ENCODE data around the gene NACAD.

NACAD gene

DNA sequence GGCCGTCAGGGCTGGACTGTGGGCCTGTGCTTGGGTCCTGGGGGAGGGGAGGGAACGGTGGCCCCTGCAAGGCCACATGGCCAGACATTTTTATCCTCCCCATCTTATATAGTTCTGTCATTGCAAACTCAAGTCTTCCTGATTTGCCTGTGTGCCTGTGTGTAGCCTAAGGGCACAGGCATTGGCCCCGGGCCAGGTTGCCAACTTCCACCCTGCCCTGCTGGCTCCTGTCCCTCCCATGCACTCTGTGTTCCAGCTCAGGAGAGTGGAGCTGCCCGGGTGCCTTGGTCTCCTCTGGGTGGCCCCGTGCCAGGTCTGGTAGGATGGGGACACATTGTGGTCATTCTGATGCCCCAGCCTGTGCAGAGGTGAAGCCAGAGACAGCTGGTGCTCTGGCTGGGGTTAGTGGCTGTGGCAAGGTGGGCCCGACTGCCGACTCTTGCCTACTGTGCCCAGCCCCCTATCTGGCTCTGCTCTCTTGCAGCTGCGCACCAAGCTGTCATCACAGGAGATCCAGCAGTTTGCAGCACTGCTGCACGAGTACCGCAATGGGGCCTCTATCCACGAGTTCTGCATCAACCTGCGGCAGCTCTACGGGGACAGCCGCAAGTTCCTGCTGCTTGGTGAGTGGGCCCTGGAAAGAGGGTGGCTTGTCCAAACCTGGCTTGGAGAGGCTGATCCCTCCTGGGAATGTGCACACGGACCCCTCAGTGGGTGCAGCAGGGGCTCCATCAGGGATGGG lies 14.8 kb downstream of the NACAD start:
- peak; percentile 33 for DNase-seq

- DNase-seq: no peak
Measured at GRCh38 chr7:45073031-45073785, 15.6 kb downstream of the NACAD start.

GRCh38 chr7:45072131-45073030 lies 16.4 kb downstream of the NACAD start:
- DNase-seq: no peak

- no peak for DNase-seq
Measured at GRCh38 chr7:45071528-45071927, 17.2 kb downstream of the NACAD start.

- no peak for DNase-seq
Measured at GRCh38 chr7:45070254-45070642, 18.5 kb downstream of the NACAD start.

DNA sequence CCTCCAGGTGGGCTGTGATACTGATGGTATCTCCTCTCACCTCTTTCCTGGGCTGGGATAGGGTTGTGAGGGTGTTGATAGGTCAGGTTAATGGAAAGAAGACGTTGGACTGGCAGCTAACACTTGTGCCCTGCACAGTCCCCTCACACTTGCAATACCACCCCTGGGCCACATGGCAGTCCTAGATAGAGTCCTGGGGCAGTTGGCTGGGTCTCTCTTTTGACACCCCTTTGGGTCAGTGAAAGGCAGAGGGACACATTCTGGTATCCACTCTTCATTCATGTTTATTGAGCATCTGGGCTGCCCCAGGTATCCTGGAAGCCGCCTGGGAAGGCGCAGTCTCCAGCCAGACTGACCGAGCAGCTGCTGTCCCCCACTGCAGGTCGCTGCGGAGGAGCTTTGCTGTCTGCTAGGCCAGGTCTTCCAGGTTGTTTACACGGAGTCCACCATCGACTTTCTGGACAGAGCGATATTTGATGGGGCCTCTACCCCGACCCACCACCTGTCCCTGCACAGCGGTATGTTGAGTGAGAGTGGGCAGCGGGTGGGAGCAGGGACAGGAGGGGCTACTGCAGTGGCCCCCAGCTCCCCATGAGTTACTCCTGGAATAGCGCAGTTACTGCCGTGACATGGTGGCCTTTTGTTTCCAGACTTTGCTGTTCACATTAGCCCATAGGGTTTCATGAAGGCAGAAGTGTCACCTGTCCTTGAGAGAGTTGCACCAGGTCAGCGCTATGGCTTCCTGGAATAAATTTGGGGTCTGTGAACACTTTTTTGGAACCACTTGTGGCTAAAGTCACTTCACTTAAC lies 19.1 kb downstream of the NACAD start:
- no peak for DNase-seq

DNA sequence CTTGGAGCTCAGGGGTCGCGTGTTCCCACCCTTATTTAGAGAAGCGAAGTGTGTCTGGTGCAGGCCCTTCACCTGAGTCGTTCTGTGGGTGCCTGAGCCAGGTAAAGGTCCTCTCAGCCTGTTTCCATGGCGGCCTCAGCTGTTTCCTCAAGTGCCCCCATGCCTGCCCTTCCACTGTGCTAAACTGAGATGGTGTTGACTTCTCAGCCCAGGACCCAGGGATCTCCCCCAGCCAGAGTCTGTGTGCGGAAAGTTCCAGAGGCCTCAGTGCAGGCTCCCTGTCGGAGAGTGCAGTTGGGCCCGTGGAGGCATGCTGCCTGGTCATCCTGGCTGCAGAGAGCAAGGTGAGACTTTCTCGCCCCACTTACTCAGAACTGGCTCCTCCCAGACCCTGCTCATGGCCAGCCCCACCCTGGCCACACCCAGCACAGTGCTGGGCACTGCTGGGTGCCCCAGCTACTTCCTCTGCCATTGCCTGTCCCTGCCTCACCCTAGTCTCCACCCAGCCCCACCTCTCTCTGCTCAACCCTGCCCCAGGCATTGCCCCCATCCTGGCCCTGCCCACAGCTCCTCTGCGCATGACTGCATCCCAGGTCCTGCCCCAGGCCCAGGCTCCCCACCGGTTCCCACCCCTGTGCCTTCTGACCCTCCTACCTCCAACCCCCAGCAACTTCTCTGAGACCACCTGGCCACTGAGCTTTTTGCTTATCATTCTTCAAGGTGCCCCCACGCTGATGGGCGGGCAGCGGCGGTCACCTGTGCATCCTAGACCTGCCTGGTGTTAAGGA lies 20.3 kb downstream of the NACAD start:
- no peak for DNase-seq

DNA sequence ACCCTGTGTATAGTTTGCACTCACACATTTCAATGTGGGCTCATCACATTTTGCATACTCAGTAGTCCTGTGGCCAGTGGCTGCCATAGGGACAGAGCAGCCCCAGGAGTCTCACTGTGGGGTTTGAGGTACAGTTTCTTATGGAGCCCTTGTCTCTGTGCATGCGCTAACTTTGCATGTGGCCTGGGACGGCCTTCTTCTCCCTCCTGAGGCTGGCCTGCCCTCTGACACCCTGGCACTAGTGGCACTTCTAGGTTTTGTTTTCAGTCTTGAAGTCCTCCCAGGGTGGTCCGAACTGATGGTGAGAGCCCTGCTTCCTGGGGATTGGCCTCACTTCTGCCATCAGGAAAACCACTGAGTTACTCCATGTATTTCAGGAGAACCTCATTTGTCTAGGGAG lies 21.2 kb downstream of the NACAD start:
- DNase-seq: no peak

- no peak for DNase-seq
Measured at GRCh38 chr7:45066409-45066808, 22.4 kb downstream of the NACAD start.

GRCh38 chr7:45065031-45065995 lies 23.5 kb downstream of the NACAD start:
- no peak for DNase-seq

DNA sequence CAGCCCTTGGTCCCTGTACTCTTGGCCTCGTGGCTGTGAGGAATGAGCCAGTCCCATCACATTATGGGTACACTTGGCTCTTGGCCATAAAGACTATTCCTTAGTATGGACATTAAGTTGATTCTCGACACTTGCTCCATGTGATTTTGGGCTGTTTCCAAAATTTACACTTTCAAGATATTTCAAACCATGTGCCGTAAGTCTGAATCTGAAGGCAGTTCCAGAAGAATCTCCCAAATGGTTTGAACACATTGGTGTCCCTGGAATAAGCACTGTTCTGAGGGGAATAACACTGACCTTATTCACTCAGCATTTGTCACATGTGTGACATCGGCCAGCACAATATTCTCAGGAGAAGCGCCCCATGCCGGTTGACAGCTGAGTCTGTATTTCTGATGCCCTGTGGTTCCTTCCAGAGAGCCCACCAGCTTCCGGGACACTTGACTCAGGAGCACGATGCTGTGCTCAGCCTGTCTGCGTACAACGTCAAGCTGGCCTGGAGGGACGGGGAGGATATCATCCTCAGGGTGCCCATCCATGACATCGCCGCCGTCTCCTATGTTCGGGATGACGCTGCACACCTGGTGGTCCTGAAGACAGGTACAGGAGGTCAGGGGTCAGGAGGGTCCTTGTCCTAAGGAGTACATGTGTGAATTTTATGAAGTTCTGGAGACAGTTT lies 24.6 kb downstream of the NACAD start:
- no peak for DNase-seq

GRCh38 chr7:45061806-45062425 lies 26.9 kb downstream of the NACAD start:
- no peak for DNase-seq

DNA sequence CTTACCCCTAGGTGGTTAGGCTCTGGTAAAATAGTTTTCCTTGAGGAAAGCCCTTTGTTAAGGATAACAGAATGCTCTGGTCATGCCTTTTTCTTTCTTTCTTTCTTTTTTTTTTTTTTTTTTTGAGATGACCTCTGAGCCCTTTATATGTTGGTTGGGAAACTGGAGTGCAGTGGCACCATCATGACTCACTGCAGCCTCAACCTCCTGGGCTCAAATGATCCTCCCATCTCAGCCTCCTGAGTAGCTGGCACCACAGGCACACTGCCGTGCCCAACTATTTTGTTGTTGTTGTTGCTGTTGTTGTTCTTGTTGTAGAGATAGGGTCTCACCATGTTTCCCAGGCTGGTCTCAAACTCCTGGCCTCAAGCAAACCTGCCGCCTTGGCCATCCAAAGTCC lies 27.4 kb downstream of the NACAD start:
- DNase-seq: no peak

DNA sequence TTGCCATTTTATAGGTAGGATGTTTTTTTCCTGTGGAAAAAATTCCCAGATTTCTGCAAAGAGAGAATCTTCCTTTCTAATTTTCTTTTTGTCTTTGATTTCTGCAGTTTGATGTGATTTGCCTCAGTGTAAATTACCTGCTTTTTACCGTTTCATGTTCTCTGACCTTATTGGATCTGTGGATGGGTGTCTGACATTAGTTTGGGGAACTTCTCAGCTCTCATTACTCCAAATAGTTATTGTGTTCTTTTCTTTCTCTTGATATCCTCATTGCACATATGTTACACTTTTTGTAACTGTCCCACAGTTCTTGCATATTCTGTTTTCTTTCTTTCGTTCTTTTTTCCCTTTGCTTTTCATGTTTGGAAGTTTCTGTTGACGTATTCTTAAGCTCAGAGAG lies 28.5 kb downstream of the NACAD start:
- DNase-seq: no peak

DNA sequence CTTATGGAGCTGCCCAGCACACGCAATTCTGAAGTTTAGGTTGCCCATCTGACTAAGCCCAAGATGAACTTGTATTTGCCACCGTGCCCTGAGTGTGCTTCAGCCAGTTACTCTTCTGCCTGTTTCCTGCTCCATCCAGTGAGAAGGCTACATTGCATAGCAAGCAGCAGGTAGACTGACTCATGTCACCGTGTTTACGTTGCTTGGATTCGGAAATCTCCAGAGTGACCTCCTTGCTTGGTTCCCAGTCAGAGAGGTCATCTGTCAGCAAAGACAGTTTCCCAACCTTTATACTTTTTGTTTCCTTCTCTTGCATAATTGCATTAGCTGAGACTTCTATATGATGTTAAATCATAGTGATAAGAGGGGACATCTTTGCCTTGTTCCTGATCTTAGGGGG lies 30.9 kb downstream of the NACAD start:
- DNase-seq: no peak

GRCh38 chr7:45055594-45056219 lies 33.1 kb downstream of the NACAD start:
- DNase-seq: no peak

DNA sequence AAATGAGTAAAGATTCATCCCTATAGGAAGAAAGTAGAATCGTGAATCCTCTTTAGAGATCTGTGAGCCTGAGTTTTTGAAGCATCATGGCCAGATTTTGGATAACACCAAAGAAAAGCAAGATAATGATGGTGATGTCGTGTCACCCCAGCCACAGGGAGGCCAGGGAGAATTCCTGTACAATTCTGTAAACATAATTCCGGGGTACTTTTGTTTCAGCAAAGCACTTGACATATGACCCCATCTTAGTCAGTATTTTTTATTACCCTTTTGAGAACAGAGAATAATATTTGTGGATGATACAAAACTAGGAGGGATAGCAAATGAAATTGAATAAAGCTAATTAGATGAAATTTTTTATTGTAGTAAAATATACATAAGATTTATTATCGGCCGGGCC lies 33.8 kb downstream of the NACAD start:
- no peak for DNase-seq

DNA sequence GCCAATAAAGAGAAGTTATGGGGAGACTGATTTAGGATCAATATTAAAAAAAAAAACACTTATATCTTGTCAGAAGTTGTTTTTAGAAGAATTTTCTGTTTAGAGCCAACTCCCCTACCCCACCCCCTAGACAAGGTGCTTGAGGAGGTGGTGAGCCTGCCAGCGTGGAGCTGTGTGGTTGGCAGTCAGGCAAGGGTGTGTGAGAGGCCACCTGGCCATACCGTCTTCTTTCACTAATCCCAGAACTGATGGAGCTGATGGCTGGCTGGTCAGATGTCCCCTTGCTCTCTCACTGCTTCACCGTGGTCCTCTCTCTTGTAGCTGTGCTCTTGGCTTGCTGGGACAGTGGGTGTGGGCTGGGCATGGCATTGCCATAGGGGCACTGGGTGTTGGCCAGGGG lies 34.3 kb downstream of the NACAD start:
- DNase-seq: no peak

- no peak for DNase-seq
Measured at GRCh38 chr7:45053941-45054340, 34.8 kb downstream of the NACAD start.
